SK-N-SH treated with all-trans-retinoic acid at 6 μM for 48 hours (cell line): Measurements from ENCODE around the gene STAM.

Source experiments
- ATAC-seq: fragments of 200-7000 bp; cut with Tn5 transposase; 3 replicates; pipeline ENCODE4 v1.9.1; 2020; ENCODE audit warnings: mild to moderate bottlenecking, moderate library complexity
- ARNTL ChIP-seq: fragments of 450-650 bp; formaldehyde crosslinking; IDR thresholded peaks from 2 replicates; pipeline ENCODE4 v1.5.0; 2020; ENCODE audit warnings: low read depth, mild to moderate bottlenecking, moderate library complexity, borderline replicate concordance
- CSDC2 ChIP-seq: fragments of 250-450 bp; sonication (Bioruptor Pico); IDR thresholded peaks from 2 replicates; pipeline ENCODE4 v1.5.0; 2020; ENCODE audit warnings: mild to moderate bottlenecking, moderate library complexity
- CSRNP3 ChIP-seq: fragments of 250-450 bp; sonication (Bioruptor Pico); IDR thresholded peaks from 2 replicates; pipeline ENCODE4 v1.5.1; 2021; ENCODE audit warnings: mild to moderate bottlenecking, moderate library complexity
- ESRRG ChIP-seq: fragments of 250-450 bp; sonication (Bioruptor Pico); IDR thresholded peaks from 2 replicates; pipeline ENCODE4 v1.6.1; 2021; ENCODE audit warnings: mild to moderate bottlenecking
- GLIS3 ChIP-seq: fragments of 250-450 bp; sonication (Bioruptor Pico); IDR thresholded peaks from 2 replicates; pipeline ENCODE4 v1.5.0; 2020; ENCODE audit warnings: mild to moderate bottlenecking, moderate library complexity
- ISL1 ChIP-seq: fragments of 250-450 bp; sonication (Bioruptor Pico); IDR thresholded peaks from 2 replicates; pipeline ENCODE4 v2.1.2; 2022; ENCODE audit warnings: mild to moderate bottlenecking, moderate library complexity
- OSR1 ChIP-seq: fragments of 250-450 bp; sonication (Bioruptor Pico); IDR thresholded peaks from 2 replicates; pipeline ENCODE4 v1.8.0; 2022; ENCODE audit warnings: moderate library complexity, mild to moderate bottlenecking, inconsistent platforms
- PATZ1 ChIP-seq: fragments of 250-450 bp; sonication (Bioruptor Pico); IDR thresholded peaks from 2 replicates; pipeline ENCODE4 v1.8.0; 2020; ENCODE audit warnings: mild to moderate bottlenecking, moderate library complexity, borderline replicate concordance
- POU6F1 ChIP-seq: fragments of 250-450 bp; sonication (Bioruptor Pico); IDR thresholded peaks from 2 replicates; pipeline ENCODE4 v1.8.0; 2021; ENCODE audit warnings: low read depth, mild to moderate bottlenecking, moderate library complexity, borderline replicate concordance
- PPARA ChIP-seq: fragments of 250-450 bp; sonication (Bioruptor Pico); IDR thresholded peaks from 2 replicates; pipeline ENCODE4 v1.5.0; 2020; ENCODE audit warnings: mild to moderate bottlenecking, borderline replicate concordance
- RARB ChIP-seq: fragments of 250-450 bp; sonication (Bioruptor Pico); IDR thresholded peaks from 2 replicates; pipeline ENCODE4 v1.8.0; 2021; ENCODE audit warnings: mild to moderate bottlenecking, moderate library complexity
- SNAI2 ChIP-seq: fragments of 250-450 bp; sonication (Bioruptor Pico); IDR thresholded peaks from 2 replicates; pipeline ENCODE4 v1.5.0; 2020; ENCODE audit warnings: mild to moderate bottlenecking, moderate library complexity
- TCF4 ChIP-seq: fragments of 250-450 bp; sonication (Bioruptor Pico); IDR thresholded peaks from 2 replicates; pipeline ENCODE4 v1.8.0; 2021; ENCODE audit warnings: mild to moderate bottlenecking, moderate library complexity, borderline replicate concordance
- TOX ChIP-seq: fragments of 250-450 bp; sonication (Bioruptor Pico); IDR thresholded peaks from 2 replicates; pipeline ENCODE4 v1.8.0; 2021; ENCODE audit warnings: mild to moderate bottlenecking, moderate library complexity, borderline replicate concordance
- ZC3H10 ChIP-seq: fragments of 250-450 bp; sonication (Bioruptor Pico); IDR thresholded peaks from 2 replicates; pipeline ENCODE4 v1.5.1; 2021; ENCODE audit warnings: mild to moderate bottlenecking, moderate library complexity
- ZFP3 ChIP-seq: fragments of 250-450 bp; sonication (Bioruptor Pico); IDR thresholded peaks from 2 replicates; pipeline ENCODE4 v1.5.0; 2020; ENCODE audit warnings: mild to moderate bottlenecking, moderate library complexity
- ZFP30 ChIP-seq: fragments of 450-650 bp; formaldehyde crosslinking; IDR thresholded peaks from 2 replicates; pipeline ENCODE4 v1.5.0; 2022; ENCODE audit warnings: mild to moderate bottlenecking, moderate library complexity
- ZNF565 ChIP-seq: fragments of 450-650 bp; formaldehyde crosslinking; conservative IDR thresholded peaks from 2 replicates; pipeline ENCODE4 v1.5.0; 2020; ENCODE audit warnings: low read depth, mild to moderate bottlenecking, moderate library complexity
- ZNF70 ChIP-seq: fragments of 450-650 bp; formaldehyde crosslinking; IDR thresholded peaks from 2 replicates; pipeline ENCODE4 v1.5.0; 2020; ENCODE audit warnings: mild to moderate bottlenecking, moderate library complexity
- TF ChIP-seq, protein P1 (sequence below): fragments of 250-450 bp; sonication (Bioruptor Pico); IDR thresholded peaks from 2 replicates; pipeline ENCODE4 v1.5.0; 2020; ENCODE audit warnings: mild to moderate bottlenecking, moderate library complexity

STAM gene

DNA sequence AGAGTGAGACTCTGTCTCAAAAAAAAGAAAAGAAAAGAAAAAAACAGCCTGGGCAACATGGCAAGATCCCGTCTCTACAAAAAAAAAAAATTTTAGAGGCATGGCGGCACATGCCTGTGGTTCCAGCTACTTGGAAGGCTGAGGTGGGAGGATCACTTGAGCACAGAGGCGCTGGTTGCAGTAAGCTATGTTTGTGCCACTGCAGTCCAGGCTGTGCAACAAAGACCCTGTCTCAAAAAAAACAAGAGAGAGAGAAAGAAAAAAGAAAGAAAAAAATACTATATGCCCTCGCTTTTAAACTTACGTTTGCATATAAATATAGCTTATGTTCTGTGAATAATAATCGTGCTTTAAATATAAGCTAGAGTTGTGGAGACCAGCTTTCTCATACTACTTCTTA, 38.0 kb upstream of the STAM start:
- ATAC-seq = no peak
- TF ChIP-seq ZFP3 (no peak), ZFP30 (CRISPR knock-in tag) (no peak), CSDC2 (CRISPR knock-in tag) (no peak), RARB (CRISPR knock-in tag) (no peak), PATZ1 (CRISPR knock-in tag) (no peak), ZNF70 (CRISPR knock-in tag) (no peak), SNAI2 (no peak), CSRNP3 (no peak), ZNF565 (CRISPR knock-in tag) (no peak), TCF4 (CRISPR knock-in tag) (no peak), TOX (CRISPR knock-in tag) (no peak), ESRRG (no peak), ZC3H10 (CRISPR knock-in tag) (no peak)
- TF ChIP-seq, protein P1, sequence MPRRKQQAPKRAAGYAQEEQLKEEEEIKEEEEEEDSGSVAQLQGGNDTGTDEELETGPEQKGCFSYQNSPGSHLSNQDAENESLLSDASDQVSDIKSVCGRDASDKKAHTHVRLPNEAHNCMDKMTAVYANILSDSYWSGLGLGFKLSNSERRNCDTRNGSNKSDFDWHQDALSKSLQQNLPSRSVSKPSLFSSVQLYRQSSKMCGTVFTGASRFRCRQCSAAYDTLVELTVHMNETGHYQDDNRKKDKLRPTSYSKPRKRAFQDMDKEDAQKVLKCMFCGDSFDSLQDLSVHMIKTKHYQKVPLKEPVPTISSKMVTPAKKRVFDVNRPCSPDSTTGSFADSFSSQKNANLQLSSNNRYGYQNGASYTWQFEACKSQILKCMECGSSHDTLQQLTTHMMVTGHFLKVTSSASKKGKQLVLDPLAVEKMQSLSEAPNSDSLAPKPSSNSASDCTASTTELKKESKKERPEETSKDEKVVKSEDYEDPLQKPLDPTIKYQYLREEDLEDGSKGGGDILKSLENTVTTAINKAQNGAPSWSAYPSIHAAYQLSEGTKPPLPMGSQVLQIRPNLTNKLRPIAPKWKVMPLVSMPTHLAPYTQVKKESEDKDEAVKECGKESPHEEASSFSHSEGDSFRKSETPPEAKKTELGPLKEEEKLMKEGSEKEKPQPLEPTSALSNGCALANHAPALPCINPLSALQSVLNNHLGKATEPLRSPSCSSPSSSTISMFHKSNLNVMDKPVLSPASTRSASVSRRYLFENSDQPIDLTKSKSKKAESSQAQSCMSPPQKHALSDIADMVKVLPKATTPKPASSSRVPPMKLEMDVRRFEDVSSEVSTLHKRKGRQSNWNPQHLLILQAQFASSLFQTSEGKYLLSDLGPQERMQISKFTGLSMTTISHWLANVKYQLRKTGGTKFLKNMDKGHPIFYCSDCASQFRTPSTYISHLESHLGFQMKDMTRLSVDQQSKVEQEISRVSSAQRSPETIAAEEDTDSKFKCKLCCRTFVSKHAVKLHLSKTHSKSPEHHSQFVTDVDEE = no peak

- TF ChIP-seq ISL1 (CRISPR knock-in tag) (peak; percentile 58), GLIS3 (CRISPR knock-in tag) (no peak)
- ATAC-seq = no peak
Observed at GRCh38 chr10:17606547-17607040, 37.4 kb upstream of the STAM start.

DNA sequence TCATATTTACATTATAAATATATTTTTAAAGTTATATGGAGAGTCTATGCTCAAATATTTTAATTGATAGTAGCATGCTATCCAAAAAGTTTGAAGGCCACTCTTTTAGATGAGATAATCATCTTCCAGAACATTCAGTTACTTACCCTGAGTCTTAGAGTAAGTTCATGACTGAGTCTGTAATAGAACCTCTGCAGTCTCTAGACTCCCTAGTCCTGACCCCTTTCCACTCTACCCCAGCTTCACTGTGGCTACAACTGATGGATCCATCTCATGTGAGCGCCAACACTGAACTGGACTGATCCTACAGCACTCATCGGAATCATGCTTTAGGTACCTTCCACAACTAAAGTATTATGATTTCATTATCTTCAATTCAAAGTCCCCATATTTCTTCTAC, 36.9 kb upstream of the STAM start:
- ATAC-seq = peak; percentile 55
- no peak for TF ChIP-seq ARNTL (CRISPR knock-in tag)
- TF ChIP-seq PPARA (CRISPR knock-in tag) = no peak
- no peak for TF ChIP-seq POU6F1
- no peak for TF ChIP-seq ZNF565 (CRISPR knock-in tag)
- TF ChIP-seq TCF4 (CRISPR knock-in tag) = no peak
- no peak for TF ChIP-seq TOX (CRISPR knock-in tag)
- TF ChIP-seq CSRNP3 = no peak
- TF ChIP-seq ESRRG = no peak
- no peak for TF ChIP-seq ZFP30 (CRISPR knock-in tag)
- TF ChIP-seq ISL1 (CRISPR knock-in tag) = no peak
- no peak for TF ChIP-seq RARB (CRISPR knock-in tag)
- TF ChIP-seq OSR1 = no peak
